UCSD-AML1 (cell line): ENCODE results near the gene SAT1.

Source experiments
- DNase-seq: peaks from one replicate; lab custom pipeline; 2025; ENCODE audit not compliant: unreplicated experiment; lab: John Stamatoyannopoulos, UW

SAT1 gene

GRCh38 chrX:23804578-23804977 lies 21.6 kb downstream of the SAT1 start:
- DNase-seq: no peak

- DNase-seq: no peak
Measured at GRCh38 chrX:23805389-23805788, 22.4 kb downstream of the SAT1 start.

- no peak for DNase-seq
Measured at GRCh38 chrX:23810279-23810678, 27.3 kb downstream of the SAT1 start.

- DNase-seq: no peak
Measured at GRCh38 chrX:23811108-23811651, 28.2 kb downstream of the SAT1 start.

DNA sequence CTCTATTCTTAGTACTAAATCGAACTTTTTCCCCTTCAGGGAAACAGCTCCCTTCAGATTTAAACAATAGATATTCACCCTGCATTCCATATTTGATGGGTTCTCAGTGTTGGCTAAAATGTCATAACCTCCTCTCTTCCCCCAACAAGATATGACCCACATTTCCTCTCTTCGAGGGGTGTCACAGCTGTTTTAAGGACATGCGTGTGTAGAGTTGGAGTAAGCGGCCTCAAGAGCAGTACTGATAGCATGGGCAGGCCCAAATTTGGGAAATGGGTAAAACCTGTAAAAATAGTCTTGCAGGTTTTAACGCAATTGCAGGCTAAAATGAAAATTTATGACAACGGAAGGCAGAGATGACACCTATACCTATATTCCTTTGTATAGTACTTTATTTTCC lies 28.7 kb downstream of the SAT1 start:
- no peak for DNase-seq

GRCh38 chrX:23813808-23814207 lies 30.8 kb downstream of the SAT1 start:
- no peak for DNase-seq

DNA sequence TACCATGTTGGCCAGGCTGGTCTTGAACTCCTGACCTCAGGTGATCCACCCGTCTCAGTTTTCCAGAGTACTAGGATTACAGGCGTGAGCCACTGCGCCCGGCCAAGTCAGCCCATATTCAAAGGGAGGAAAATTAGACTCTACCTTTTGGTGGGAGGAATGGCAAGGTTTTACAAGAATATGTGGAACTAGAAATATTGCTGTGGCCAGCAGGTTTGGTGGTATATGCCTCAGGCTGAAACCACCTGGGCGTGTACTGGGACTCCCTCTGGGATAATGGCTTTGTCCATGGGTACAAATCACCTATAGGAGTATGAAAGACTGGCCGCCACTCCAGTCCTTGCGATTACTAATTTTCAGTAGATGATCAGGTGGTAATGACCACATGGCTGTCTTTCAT lies 32.4 kb downstream of the SAT1 start:
- no peak for DNase-seq

GRCh38 chrX:23816179-23816578 lies 33.2 kb downstream of the SAT1 start:
- no peak for DNase-seq

- DNase-seq: no peak
Measured at GRCh38 chrX:23817979-23818336, 35.0 kb downstream of the SAT1 start.

DNA sequence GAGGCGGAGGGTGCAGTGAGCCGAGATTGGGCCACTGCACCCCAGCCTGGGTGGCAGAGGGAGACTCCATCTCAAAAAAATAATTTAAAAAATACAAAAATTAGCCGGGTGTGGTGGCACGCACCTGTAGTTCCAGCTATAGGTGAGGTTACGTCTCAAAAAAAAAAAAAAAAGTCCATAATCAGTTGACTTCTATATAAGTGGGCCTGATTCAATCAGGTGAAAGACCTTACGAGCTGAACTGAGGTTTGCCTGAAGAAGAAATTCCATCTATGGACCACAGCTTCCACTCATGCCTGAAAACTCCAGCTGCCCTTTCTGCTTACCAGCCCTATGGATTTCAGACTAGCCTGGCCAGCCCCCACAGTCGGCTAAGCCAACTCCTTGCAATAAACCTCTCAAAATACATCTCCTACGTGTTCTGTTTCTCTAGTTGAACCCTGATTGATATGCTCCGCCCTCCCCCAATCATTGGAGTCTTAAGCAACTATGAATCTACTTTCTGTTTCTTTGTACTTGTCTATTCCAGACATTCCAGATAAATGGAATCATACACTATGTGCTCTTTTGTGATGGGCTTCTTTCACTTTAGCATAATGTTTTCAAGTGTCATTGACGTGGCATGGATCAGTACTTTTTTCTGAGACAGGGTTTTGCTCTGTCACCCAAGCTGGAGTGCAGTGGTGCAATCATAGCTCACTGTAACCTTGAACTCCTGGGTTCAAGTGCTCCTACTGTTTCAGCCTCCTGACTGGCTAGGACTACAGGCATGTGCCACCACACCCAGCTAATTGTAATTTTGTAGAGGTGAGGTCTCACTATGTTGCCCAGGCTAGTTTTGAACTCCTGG lies 36.6 kb downstream of the SAT1 start:
- DNase-seq: no peak

GRCh38 chrX:23820235-23820782 lies 37.3 kb downstream of the SAT1 start:
- DNase-seq: no peak

DNA sequence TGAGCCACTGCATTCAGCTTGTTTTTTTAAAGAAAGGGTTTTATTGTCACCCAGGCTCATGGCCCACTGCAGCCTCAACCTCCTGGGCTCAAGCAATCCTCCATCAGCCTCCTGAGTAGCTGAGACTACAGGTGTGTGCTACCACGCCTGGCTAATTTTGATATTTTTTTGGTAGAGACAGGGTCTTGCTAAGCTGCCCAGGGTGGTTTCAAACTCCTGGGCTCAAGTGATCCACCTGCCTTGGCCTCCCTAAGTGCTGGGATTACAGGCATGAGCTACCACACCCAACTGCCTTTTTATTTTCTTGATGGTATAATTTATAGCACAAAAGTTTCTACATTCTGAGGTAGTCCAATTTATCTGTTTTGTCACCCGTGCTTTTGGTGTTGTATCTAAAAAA lies 38.9 kb downstream of the SAT1 start:
- DNase-seq: no peak

GRCh38 chrX:23822397-23822796 lies 39.4 kb downstream of the SAT1 start:
- no peak for DNase-seq

- no peak for DNase-seq
Measured at GRCh38 chrX:23822841-23823240, 39.9 kb downstream of the SAT1 start.

- DNase-seq: no peak
Measured at GRCh38 chrX:23825675-23826074, 42.7 kb downstream of the SAT1 start.

GRCh38 chrX:23826216-23826615 lies 43.2 kb downstream of the SAT1 start:
- no peak for DNase-seq

DNA sequence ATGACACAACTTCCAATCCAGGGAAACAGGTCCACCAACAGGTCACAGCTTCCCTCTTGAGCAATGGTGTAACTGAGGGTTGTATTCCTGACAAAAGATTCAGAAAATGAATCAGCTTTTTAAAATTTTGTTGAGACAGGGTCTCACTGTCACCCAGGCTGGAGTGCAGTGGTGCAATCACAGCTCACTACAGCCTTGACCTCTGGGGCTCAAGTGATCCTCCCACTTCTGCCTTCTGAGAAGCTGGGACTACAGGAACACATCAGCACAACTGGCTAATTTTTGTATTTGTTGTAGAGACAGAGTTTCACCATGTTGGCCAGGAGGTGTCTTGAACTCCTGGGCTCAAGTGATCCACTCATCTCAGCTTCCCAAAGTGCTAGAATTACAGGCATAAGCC lies 43.7 kb downstream of the SAT1 start:
- no peak for DNase-seq

DNA sequence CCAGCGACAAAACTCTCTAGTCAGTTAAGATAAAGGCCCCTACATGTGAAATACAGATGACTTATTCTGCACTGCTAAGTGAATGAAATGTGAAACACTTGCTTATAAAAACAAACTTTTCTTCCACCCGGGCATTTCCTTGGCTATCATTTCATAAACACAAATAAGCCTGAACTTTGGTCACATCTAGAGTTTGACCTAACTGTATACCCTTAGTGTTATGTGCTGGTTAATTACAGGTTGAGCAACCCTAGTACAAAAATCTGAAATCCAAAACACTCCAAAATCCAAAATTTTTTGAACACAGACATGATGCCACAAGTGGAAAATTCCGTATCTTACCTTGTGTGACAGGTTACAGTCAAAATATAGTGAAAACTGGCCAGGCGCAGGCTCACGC lies 45.9 kb downstream of the SAT1 start:
- DNase-seq: no peak

- no peak for DNase-seq
Measured at GRCh38 chrX:23832721-23833120, 49.7 kb downstream of the SAT1 start.
